PFSK-1 (cell line): ENCODE measurements around the gene GCSAM.

Experiments used
- FOXP2 ChIP-seq: optimal IDR thresholded peaks from 2 replicates; pipeline ENCODE3; 2011; ENCODE audit warnings: borderline replicate concordance, control low read depth, inconsistent platforms; ENCODE audit not compliant: insufficient read depth; ENCODE audit errors: extremely low read length, extremely low read depth
- POLR2AphosphoS5 ChIP-seq: IDR thresholded peaks from 2 replicates; pipeline ENCODE4 v1.6.1; 2012; ENCODE audit warnings: low read depth, mild to moderate bottlenecking, control low read depth, low read length, moderate library complexity
- TAF1 ChIP-seq: IDR thresholded peaks from 2 replicates; pipeline ENCODE4 v1.6.1; 2012; ENCODE audit warnings: low read length, control low read depth, borderline replicate concordance; ENCODE audit not compliant: insufficient read depth
- TF ChIP-seq, protein P1 (sequence below), 2 experiments: IDR thresholded peaks; 2 replicates each; pipeline versions ENCODE4 v1.6.1 to v1.8.0; 2011 to 2012; ENCODE audit warnings: low read depth in 2 of 2, low read length in 2 of 2, control low read depth in 1 of 2, inconsistent platforms in 1 of 2, mild to moderate bottlenecking in 1 of 2, moderate library complexity in 1 of 2; ENCODE audit not compliant: insufficient read depth in 1 of 2

DNA sequence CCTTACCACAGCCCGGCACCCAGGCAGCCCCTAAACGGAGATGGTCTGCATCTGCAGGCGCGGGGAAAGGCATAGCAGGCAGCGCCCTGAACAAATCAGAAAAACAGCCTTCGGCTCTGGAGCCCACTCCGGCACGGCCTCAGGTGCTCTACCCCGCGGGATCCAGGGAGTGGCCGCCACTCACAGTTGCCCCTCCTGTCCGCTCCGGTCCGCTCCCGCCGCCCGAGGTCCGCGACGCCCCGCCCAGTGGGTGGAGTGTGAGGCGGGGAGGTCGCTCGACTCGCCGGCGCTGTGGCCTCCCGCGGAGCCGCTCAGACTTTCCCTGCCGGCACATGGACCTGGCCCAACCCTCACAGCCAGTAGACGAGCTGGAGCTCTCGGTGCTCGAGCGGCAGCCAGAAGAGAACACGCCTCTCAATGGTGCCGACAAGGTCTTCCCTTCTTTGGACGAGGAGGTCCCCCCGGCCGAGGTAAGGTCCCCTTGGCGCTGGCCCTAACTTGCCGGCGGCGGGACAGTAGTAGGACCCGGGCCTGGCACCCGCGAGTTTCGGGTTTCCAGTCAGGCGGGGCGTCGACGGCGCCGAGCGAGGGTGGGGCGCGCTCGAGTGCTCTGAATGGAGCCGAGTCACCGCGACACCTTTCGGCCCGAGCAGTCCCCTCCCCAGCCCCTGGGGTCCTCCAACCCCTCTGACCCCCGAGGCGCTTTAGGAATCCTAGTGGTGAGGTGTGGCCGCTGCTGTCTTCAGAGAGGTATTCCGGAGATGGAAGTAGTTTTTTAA is 46.8 kb downstream of the GCSAM start, which contains the start of gene C3orf52:
- TF ChIP-seq POLR2AphosphoS5, result no peak
- no peak for TF ChIP-seq FOXP2
- TF ChIP-seq, protein P1, sequence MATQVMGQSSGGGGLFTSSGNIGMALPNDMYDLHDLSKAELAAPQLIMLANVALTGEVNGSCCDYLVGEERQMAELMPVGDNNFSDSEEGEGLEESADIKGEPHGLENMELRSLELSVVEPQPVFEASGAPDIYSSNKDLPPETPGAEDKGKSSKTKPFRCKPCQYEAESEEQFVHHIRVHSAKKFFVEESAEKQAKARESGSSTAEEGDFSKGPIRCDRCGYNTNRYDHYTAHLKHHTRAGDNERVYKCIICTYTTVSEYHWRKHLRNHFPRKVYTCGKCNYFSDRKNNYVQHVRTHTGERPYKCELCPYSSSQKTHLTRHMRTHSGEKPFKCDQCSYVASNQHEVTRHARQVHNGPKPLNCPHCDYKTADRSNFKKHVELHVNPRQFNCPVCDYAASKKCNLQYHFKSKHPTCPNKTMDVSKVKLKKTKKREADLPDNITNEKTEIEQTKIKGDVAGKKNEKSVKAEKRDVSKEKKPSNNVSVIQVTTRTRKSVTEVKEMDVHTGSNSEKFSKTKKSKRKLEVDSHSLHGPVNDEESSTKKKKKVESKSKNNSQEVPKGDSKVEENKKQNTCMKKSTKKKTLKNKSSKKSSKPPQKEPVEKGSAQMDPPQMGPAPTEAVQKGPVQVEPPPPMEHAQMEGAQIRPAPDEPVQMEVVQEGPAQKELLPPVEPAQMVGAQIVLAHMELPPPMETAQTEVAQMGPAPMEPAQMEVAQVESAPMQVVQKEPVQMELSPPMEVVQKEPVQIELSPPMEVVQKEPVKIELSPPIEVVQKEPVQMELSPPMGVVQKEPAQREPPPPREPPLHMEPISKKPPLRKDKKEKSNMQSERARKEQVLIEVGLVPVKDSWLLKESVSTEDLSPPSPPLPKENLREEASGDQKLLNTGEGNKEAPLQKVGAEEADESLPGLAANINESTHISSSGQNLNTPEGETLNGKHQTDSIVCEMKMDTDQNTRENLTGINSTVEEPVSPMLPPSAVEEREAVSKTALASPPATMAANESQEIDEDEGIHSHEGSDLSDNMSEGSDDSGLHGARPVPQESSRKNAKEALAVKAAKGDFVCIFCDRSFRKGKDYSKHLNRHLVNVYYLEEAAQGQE (IDR thresholded peaks at IDR 0.05; ENCODE audit: insufficient read depth in 1 of 2, low read depth in 2 of 2, low read length in 2 of 2), result no peak
- TF ChIP-seq TAF1, result no peak
